Measurements from ENCODE around the gene HBZ. TPM values are rescaled to one million over a fixed set of nuclear protein-coding genes. Genes with fewer than 3 reads are reported as not detected.

HBZ gene
- total and polyA plus RNA-seq, 2 of the 8 experiments (the other 6 are each of a cell fraction or from before 2014, with no cell fraction given) = 0.12 TPM; not detected in 1

DNA sequence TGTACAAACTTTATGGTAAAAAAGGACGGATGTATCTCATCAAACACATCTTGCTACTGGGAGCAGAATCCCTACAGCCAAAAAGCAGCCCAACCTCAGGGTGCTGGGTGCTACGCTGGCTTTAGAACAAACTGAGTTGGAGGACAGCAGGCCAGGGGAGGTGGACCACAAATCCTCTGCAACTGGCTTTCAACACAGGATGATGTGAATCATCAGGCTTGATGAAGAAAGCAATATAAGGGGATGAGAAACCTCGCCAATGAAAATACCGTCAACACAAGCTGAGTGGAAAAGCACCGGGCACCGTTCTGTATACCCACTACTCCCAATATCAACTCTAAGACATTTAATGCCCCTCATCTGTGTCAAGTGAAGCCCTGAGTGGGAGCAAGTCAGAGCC lies 42.1 kb downstream of the HBZ start:
- peaks cover 41 to 94% (median 72%) of the 10 kb centered on the region in 4 experiments for H3K36me3 ChIP-seq (ENCODE audit: control insufficient read depth in 2 of 4, insufficient read depth in 4 of 4, low read length in 3 of 4)
- FAIRE-seq = no peak
- no peak for TF ChIP-seq PHF8 (conservative IDR thresholded peaks at IDR 0.05; ENCODE audit: low read depth, low read length)
- TF ChIP-seq RBBP5 (IDR thresholded peaks at IDR 0.05; ENCODE audit: borderline replicate concordance, low read depth, low read length) = no peak
- TF ChIP-seq RFX5 (IDR thresholded peaks at IDR 0.05; ENCODE audit: borderline replicate concordance, low read depth, low read length) = no peak
- TF ChIP-seq EGR1 (IDR thresholded peaks at IDR 0.05; ENCODE audit: borderline replicate concordance, low read depth, low read length) = no peak
- no peak for TF ChIP-seq ASH2L (IDR thresholded peaks at IDR 0.05; ENCODE audit: low read length)
- no peak for TF ChIP-seq MAFK (IDR thresholded peaks at IDR 0.05; ENCODE audit: low read depth, low read length)
- TF ChIP-seq CHD2 (IDR thresholded peaks at IDR 0.05; ENCODE audit: low read length) = no peak
- no peak for TF ChIP-seq KDM1A (IDR thresholded peaks at IDR 0.05; ENCODE audit: borderline replicate concordance, low read length)
- no peak for TF ChIP-seq KDM4A (IDR thresholded peaks at IDR 0.05; ENCODE audit: low read depth, low read length, severe bottlenecking)
- no peak for TF ChIP-seq SUZ12 (IDR thresholded peaks at IDR 0.05; ENCODE audit: low read length)
- no peak for TF ChIP-seq SAP30 (IDR thresholded peaks at IDR 0.05; ENCODE audit: insufficient read depth, insufficient replicate concordance, low read length)
- TF ChIP-seq NANOG (IDR thresholded peaks at IDR 0.05; ENCODE audit: insufficient read depth, low read depth, low read length, poor library complexity, severe bottlenecking) = no peak
- TF ChIP-seq SP2 (IDR thresholded peaks at IDR 0.05; ENCODE audit: low read length) = no peak
- no peak for TF ChIP-seq BACH1 (IDR thresholded peaks at IDR 0.05; ENCODE audit: low read length)
- no peak for TF ChIP-seq CHD1 (IDR thresholded peaks at IDR 0.05; ENCODE audit: low read depth, low read length)

More for the DNA sequence above, 42.1 kb downstream of the HBZ start:
- no peak overlapping the region for H3K23ac ChIP-seq (ENCODE audit: insufficient read length)
- H2BK12ac ChIP-seq (ENCODE audit: low read depth, low read length) = no peak overlapping the region
- H2BK20ac ChIP-seq (ENCODE audit: low read length) = no peak overlapping the region
- no peak overlapping the region for H2AK5ac ChIP-seq (ENCODE audit: low read depth, low read length)
- H4K8ac ChIP-seq (ENCODE audit: extremely low read depth, insufficient read depth, low read length) = no peak overlapping the region
- no peak overlapping the region for H3K4ac ChIP-seq (replicated peaks; ENCODE audit: insufficient read length, low read depth, low read length)
- no peak overlapping the region for H3K4me3 ChIP-seq (ENCODE audit: extremely low read depth in 1 of 4, insufficient read depth in 2 of 4, low read depth in 3 of 4, low read length in 4 of 4)
- POLR2A ChIA-PET (ENCODE audit: partially characterized antibody) = interaction anchor here (34.3 kb wide), 1 partner anchor 31 kb away, joined by 348 read pairs; the partner anchor contains the start of gene LUC7L
- H4K91ac ChIP-seq (replicated peaks; ENCODE audit: insufficient read length, low read length) = no peak overlapping the region
- CTCF ChIA-PET (ENCODE audit: partially characterized antibody) = interaction anchor here (0.6 kb wide), 1 partner anchor 98 kb away, joined by 3 read pairs; no protein-coding TSS in a partner anchor
- H2BK5ac ChIP-seq (ENCODE audit: low read depth, low read length) = no peak overlapping the region
- no peak overlapping the region for H3K27ac ChIP-seq (ENCODE audit: low read depth, low read length)
- DNase-seq (ENCODE audit: low read depth in 1 of 2, low spot score in 2 of 2) = no peak
- no peak overlapping the region for H3K18ac ChIP-seq (ENCODE audit: extremely low read depth, low read length)
- H4K20me1 ChIP-seq (replicated peaks in 1 of 2; ENCODE audit: control insufficient read depth in 1 of 2, insufficient read depth in 2 of 2, low read length in 2 of 2) = peaks cover 2 to 21% of the 10 kb centered on the region in 2 experiments
- H3K9me3 ChIP-seq (ENCODE audit: insufficient read depth in 2 of 2, low read depth in 1 of 2, low read length in 1 of 2) = no peaks in the 10 kb centered on the region
- no peak overlapping the region for H2AFZ ChIP-seq (ENCODE audit: low read length)
- H3K14ac ChIP-seq (ENCODE audit: insufficient read length) = no peak overlapping the region
- no peak overlapping the region for H3K56ac ChIP-seq (replicated peaks; ENCODE audit: insufficient read length, low read depth, low read length)
- no peak overlapping the region for H2BK15ac ChIP-seq (ENCODE audit: low read length)
- no peak overlapping the region for H3K4me2 ChIP-seq (ENCODE audit: insufficient read depth in 1 of 2, low read depth in 2 of 2, low read length in 2 of 2)
- no peaks in the 10 kb centered on the region for H3K4me1 ChIP-seq (replicated peaks in 1 of 4; ENCODE audit: control insufficient read depth in 3 of 4, insufficient read depth in 4 of 4, low read length in 3 of 4)
- H3K79me2 ChIP-seq (ENCODE audit: control insufficient read depth in 1 of 2, insufficient read depth in 2 of 2, low read length in 2 of 2) = no peaks in the 10 kb centered on the region; a peak in 1 of 4 replicates
- no peaks in the 10 kb centered on the region for H3K27me3 ChIP-seq (replicated peaks in 1 of 4; ENCODE audit: control insufficient read depth in 3 of 4, extremely low read depth in 1 of 4, insufficient read depth in 3 of 4, low read length in 3 of 4)
- H4K5ac ChIP-seq (ENCODE audit: insufficient read length, low read depth, low read length) = no peak overlapping the region
- no peaks in the 10 kb centered on the region for H3K23me2 ChIP-seq (ENCODE audit: low read depth, low read length)
- H3K79me1 ChIP-seq (ENCODE audit: low read depth, low read length) = peaks cover 4% of the 10 kb centered on the region; the same call in 1 of the 2 replicates
- H3K9ac ChIP-seq (replicated peaks in 1 of 4; ENCODE audit: extremely low read depth in 1 of 4, low read depth in 3 of 4, low read length in 3 of 4) = no peak overlapping the region
- 93% methylated on average over 6 of the region's 6 CpGs; no CpG with 5 or more reads in 1 of the 2 experiments for WGBS, 2 experiments (ENCODE audit: extremely low coverage in 1 of 2, insufficient coverage in 1 of 2, insufficient read length in 1 of 2, insufficient replicate concordance in 2 of 2, low coverage in 1 of 2, low lambda C conversion rate in 2 of 2, missing lambda C conversion rate in 1 of 2)
- no peak overlapping the region for H2BK120ac ChIP-seq (replicated peaks; ENCODE audit: low read depth, low read length)
